SIG-M5 treated with dmso at 0.1 percent for 504 hours (cell line): ENCODE data around the gene HCK.
"Not testable (repeated sequence)": the region's sequence is repeated elsewhere in the genome, so short reads cannot be mapped to it uniquely, and the experiment has no call there.

Experiments used
- DNase-seq: peaks from one replicate; lab custom pipeline; 2025; ENCODE audit not compliant: unreplicated experiment; lab: John Stamatoyannopoulos, UW

The HCK gene

DNA sequence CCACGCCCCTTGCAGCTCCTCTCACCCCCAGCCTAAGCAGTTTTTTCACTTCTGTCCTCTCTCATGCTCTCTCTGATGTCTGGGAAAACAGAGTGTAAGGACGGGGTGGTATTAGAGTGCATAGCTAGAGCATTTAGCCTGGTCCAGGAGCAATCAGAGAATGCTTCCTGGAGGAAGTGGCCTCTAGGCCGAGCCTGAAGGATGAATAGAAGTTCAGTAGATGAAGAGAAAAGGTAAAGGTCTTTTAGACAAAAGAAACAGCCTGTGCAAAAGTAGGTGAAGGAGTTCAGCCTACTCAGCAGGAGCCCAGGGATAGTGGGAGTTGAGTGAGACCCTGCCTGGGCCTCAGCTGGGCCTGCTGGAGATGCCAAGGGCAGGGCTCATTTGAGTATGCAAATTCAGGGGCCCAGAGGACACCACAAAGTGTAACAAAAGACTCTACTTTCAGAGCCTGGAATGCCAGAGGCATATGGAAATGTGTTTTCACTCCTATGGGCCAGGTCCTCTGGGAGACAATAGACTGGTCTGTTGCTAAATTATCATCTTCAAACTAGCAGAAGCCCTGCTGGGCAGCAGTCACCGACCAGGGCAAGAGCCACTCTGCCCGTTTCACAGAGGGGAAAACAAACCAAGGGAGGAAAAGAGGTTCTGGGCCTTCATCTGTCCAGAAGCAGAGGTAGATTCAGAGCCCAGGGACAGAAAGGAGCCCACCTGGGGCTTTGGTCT lies 37.8 kb downstream of the HCK start:
- no peak for DNase-seq

DNA sequence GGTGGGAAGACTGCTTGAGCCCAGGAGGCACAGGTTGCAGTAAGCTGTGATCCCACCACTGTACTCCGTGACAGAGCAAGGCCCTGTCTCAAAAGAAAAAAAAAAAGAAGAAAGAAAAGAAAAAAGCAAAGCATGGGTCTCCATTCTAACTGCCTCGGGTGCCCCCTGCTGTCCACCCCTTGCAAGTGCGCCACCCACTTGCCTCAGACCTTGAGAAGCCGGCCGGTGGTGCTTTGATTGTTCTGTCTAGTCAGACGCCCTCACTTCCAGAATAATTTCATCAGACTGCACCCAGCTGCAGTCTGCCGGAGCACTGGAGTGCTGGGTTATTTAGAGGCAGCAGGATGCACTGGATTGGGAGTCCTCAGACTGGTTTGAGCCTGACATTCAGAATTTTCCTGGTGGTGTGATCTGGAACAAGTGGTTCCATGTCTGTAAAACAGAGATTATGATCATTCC lies 39.9 kb downstream of the HCK start:
- DNase-seq, result peak; percentile 88

DNA sequence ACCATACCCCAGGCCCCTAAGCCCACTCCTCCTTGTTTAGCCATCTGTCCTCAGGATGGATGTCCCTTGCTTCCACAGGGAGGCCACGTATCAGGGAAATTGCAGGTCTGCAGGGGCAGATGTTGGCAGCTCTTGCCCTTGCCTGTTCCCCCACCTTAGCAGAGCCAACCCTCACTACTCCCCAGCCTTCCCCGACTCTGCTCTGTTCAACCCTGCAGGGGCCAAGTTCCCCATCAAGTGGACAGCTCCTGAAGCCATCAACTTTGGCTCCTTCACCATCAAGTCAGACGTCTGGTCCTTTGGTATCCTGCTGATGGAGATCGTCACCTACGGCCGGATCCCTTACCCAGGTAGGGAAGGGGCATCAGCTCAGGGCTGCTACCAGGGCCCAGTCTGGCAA lies 46.7 kb downstream of the HCK start:
- no peak for DNase-seq

DNA sequence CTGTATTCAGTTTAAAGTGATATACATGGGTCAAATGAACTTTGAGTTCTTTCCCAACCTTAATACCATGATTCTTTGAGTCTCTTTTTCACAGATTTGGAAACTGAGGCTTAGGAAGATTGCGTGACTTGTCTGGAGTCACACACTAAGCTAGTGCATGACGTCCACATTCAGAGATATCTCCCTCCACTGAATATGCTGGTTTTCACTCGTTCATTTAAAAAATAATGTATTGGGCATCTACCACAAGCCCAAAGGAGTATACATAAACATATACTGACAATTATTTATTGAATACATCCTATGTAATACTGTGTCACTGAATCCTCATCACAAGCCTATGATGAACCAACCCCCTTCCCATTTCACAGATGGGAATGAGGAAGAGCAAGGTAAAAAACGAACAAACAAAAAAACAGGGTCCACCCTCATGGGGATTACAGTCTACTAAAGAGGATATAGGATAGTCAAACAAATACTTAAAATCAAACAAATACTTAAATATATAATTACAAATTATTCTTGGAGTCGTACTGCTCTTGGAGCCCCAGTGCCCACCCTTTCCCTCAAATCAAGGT lies 56.9 kb downstream of the HCK start:
- DNase-seq, result no peak

DNA sequence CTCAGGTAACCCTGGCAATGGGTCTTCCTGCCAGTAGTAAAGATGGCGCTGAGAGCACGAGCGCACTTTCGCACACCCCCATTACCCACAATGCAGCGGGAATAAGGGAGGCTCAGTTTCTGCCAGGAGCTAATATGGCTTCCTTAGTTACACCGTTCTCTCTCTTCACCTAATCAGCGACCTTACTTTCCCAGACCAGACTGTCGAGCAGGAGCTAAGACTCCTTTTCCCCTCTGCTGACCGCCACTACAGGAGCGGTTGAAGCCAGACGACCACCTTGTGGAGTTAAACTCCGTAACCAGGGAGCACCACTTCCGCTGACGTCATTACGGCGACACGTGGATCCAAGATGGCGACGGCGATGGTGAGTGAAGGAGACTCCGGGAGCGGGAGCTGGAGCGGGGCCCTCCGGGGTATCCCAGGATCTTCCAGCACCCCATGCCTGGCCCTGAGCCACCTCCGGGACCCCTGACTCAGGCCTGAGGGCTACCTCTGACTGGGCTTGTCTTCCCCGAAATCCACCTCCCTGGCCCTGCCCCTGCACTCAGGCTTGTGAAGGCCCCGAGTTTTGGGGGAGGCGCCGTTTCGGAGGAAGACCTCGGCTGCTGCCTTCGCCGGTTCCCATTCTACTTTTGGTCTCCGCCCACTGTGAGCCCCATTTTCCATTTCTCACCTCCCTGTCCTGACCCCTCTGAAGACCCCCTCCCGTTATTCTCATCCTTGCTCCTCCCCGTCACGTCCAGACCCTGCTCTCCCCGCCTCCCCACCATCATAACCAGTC lies 57.5 kb downstream of the HCK start, which contains the start of gene TM9SF4:
TSS of gene TM9SF4 (plus strand) at position 323 of the 781 bp plus-strand sequence. CDS start at position 350, 27 bp downstream.
- peak; percentile 95 for DNase-seq

DNA sequence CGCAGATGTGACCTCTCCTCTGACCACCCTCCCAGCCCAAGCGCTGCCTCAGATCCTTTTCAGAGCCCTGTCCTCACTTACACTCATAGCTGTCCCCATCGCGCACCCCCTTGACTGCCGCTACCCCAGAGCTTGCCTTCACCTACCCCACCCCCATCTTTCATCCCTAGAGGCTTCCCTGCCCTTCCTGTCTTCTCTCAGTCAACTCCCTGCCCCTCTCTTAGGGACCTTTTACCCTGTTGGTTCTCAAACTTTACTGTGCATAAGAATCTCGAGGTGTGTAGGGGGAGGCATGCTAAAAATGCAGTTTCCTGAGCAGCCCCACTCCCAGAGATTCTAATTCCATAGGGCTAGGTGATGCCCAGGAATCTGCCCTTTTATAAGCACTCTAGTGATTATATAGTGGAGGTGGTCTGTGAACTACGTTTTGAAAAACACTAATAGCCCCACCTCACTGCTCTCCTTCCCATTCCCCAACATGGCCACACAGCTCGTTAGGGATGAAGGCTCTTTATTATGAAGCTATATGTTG lies 58.2 kb downstream of the HCK start:
- no peak for DNase-seq

DNA sequence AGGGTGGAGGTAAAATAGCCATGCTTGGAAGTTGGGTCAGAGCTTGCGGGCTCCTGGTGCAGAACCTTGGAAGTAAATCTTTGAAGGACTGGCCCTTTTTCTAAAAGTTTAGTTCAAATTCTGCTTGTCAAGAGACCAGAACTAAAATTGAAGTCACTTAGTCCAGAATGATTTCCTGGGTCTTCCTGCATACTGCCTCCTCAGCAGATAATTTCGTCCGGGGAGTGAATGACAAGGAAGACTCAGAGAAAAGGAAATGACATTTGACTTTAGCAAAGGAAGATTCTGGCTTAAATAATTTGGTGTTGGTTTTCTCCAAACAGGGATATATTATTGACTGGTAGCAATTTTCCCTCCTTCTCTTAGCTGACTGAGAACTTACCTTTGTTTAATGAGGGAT lies 58.7 kb downstream of the HCK start:
- DNase-seq, result no peak

DNA sequence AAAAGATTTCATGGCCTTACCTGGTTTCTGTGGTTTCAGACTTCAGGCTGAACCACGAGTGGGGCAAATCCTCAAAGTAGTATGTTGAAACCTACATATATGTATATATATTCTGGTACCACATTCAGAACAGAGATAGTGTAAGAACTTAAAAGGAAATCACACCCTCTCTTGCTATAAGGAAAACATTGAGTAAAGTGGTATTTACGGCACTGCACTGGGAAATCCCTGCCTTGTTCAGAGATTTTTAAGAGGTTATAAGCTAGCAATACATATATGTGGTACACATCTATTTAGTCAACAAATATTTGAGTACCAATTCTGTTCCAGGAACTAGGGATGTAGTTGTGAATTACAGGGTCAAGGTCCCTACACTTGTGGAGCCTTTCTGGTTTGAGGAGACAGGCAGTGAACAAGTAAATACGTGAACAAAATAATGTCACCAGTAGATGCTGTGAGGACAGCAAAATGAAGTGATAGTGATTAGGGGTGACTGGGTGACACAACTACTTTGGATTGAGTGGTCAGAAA lies 59.2 kb downstream of the HCK start:
- no peak for DNase-seq

DNA sequence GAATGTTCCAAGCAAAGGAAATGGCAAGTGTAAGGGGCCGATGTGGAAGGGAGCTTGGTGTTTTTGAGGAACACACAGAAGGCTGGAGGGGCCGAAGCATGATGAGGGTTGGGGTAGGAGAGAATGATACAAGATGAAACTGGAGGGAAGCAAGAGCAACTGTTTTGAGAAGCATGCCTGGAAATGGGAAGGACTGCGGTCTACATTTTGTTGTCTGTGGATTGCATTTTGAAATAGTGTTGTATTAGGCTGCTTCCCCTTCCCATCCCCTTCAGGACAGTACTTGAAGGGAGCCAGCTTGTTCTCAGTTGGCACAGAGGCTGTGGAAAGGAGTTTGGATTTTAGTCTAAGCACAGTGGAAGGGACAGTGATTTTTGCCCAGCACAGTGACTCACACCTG lies 59.7 kb downstream of the HCK start:
- peak; percentile 81 for DNase-seq

DNA sequence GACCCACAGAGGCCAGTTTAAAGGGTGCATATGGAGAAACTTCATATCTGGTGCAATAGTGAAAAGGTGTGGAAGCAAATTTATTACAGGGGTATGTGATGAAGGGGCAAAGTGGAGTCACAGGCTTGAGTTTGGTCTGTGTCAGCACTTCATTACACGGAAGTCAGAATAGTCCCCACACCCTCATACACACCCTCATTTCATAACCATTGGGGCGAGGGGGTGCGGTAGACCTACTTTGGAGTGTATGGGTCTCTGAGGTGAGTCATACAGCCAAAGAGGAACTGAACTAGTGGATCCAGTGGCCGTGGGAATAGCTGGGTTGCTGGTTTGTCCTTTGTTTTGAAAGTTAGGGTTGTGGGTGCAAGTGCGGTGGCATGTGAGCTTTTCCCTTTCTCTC lies 60.8 kb downstream of the HCK start:
- DNase-seq, result peak; percentile 97

DNA sequence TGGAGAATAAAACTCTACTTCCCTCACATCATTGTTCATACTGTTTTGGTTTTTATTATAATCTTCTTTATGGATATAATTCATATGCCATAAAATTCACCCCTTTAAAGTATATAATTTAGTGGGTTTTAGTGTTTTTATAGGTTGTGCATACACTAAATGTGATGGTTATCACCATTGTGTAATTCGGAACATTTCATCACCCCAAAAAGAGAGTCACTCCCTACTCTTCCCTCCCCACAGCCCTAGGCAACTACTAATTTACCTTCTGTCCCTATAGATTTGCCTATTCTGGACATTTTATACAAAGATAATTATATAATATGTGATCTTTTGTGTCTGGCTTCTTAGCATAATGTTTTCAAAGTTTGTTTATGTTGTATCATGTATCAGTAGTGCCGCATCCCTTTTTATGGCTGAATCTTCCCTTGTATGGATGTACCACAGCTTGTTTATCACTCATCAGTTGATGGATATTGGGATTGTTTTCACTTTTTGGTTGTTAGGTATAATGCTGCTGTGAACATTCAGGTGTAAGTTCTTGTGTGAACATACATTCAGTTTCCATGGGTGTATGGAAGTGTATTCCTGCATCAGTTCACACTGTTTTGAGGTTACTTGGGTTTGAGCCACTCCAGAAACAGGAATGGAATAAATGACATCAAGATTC lies 61.7 kb downstream of the HCK start:
- DNase-seq, result peak; percentile 9

DNA sequence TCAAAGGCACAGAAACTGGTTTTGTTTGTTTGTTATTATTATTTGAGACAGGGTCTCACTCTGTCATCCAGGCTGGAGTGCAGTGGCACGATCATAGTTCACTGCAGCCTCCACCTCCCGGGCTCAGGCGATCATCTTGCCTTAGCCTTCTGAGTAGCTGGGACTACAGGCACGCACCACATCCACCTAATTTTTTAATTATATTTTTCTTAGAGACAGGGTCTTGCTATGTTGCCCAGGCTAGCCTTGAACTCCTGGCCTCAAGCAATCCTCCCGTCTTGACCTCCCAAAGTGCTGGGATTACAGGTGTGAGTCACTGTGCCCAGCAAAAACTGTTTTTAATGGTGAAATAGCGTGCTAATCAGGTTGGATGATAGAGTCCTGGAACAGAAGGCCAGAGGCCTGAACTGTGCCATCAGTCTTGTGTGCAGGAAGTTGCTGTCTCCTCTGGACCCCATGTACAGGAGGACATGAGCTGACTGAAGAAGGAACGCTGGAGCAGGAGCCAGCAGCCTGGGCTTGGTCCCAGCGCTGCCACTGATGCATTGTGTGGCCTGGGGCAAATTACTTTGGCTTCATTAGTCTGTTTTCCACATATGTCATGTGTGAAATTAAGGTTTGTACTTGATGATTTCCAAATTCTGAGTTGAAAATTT lies 62.4 kb downstream of the HCK start:
- DNase-seq, result no peak

DNA sequence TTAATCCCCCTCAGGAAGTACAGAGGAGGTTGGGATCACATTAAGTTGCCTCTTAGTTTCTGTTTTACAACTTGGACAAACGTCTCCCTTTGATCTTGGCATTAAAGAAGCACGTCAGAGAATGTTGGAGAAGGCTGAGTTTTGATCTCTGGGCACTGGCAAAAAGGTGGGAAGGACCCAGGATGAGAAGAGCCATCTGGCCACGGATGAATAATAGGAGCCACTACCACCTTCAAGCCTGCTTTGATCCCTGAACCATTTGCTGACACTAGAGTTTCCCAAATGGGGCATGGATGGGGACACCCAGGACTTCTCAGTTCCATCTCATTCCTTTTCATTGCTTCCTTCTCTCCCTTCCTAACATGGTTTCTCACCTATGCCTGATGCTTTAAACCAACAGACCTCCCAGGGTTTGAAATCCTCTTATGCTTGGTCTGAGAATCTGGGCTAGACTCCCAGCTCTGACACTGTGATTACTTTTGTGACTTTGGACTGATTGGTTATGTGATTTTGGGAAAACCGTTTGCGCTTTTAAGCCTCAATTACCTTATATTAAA lies 63.2 kb downstream of the HCK start:
- no peak for DNase-seq

DNA sequence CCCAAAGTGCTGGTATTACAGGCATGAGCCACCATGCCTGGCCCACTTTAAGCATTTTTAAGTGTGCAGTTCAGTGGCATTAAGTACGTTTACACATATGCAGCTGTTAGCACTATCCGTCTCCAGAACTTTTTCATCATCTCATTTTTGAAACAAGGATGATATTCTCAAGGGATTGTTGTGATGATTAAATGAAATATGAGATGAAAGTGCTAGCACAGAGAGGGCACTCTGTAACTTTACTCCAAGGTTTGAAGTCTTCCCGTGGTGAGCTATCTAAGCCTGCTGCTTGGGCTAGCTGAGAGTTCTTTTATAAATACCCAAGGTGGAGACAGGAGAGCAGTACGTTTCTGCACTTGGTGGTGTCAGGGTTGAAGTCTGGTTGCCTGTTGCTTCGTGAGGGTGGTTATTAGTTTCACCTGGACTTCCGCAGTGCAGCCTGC lies 64.1 kb downstream of the HCK start:
- no peak for DNase-seq

DNA sequence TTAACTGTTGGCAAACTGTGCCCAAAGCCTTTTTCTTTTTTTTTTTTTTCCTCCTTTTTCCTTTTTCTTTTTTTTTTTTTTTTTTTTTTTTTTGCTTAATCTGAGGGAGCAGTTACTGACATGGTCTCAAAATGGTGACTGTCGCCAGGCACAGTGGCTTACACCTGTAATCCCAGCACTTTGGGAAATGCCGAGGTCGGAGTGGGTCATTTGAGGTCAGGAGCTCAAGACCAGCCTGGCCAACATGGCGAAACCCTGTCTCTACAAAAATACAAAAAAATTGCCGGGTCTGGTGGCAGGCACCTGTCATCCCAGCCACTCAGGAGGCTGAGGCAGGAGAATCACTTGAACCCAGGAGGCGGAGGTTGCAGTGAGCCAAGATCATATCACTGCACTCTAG lies 64.8 kb downstream of the HCK start:
- DNase-seq, result not testable (repeated sequence)

DNA sequence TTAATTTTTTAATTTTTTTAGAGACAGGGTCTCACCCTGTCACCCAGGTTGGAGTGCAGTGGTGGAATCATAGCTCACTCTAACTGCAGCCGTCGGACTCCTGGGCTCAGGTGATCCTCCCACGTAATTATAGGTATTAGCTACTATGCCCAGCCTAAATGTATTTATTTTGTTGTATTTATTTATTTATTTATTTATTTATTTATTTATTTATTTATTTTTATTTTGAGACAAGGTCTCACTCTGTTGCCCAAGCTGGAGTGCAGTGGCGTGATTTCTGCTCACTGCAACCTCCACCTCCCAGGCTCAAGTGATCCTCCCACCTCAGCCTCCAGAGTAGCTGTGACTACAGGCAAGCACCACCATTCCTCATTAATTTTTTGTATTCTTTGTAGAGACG lies 66.4 kb downstream of the HCK start:
- not testable (repeated sequence) for DNase-seq

DNA sequence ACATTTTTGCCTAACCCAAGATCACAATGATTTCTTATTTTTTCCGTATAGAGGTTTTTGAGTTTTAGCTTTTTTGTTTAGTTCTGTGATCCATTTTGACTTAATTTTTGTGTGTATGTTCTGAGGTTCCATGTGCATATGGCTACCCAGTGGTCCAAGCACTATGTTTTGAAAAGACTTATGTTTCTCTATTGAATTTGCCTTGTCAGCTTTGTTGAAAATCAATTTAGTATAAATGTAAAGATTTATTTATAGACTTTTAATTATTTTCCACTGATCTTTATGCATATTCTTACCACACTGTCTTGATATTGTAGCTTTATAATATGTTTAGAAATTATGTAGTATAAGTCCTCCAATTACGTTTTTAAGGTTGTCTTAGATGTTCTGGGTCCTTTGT lies 67.7 kb downstream of the HCK start:
- no peak for DNase-seq

DNA sequence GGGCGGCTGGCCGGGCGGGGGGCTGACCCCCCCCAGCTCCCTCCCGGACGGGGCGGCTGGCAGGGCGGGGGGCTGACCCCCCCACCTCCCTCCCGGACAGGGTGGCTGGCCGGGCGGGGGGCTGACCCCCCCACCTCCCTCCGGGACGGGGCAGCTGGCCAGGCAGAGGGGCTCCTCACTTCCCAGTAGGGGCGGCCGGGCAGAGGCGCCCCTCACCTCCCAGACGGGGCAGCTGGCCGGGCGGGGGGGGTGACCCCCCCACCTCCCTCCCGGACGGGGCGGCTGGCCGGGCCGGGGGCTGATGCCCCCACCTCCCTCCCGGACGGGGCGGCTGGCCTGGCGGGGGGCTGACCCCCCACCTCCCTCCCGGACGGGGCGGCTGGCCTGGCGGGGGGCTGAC lies 69.9 kb downstream of the HCK start:
- DNase-seq, result not testable (repeated sequence)

DNA sequence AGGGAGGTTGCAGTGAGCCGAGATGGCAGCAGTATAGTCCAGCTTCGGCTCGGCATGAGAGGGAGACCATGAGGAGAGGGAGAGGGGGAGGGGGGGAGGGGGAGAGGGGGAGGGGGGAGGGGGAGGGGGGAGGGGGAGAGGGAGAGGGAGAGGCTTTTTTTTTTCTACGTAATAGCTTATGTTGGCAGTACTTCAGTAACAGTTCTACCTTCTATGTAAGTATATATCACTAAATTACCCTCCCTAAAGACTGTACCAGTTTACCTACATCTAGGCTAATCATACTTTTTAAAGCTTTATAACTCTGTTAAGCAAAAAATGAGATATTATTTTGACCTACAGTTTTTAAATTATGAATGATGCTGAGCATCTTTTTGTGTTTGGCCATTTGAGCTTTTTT lies 71.0 kb downstream of the HCK start:
- no peak for DNase-seq

DNA sequence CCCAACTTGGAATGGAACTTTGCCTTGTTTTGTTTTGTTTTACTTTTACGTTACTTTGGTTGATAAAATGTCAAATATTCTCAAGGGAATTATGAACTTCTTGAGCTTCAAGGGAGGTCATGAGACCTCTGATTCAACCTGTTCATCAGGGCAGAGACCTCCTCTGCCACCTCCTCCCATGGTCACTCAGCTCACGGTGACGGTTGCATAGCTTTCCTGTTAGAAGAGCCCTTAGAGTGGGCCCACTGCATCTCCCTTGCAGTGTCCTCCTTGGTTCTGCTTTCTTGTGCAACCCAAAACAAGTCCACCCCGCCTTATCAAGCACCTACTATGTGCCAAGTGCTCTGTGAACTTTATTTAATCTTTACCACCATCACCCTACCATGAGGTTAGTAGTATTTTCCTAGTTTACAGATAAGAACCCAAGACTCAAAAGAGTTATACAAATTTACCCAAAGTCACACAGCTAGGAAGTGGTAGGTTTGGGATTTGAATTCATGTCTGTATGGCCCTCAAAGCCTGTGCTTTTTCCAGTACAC lies 72.9 kb downstream of the HCK start:
- DNase-seq, result no peak
